K562 (cell line): ENCODE measurements around the gene ACTN2. TPM values are rescaled to one million over a fixed set of nuclear protein-coding genes. Genes with fewer than 3 reads are reported as not detected.

Experiments used
- ATAC-seq: fragments of 200-7000 bp; cut with Tn5 transposase; 3 replicates; pipeline ENCODE4 v1.9.1; 2020; ENCODE audit warnings: moderate library complexity
- BruUV-seq: library from RNA; stranded (reverse); fragments of 400-500 nt; replicated peaks from 2 replicates; lab custom pipeline; 2021; lab: Mats Ljungman, UMichigan
- CTCF ChIA-PET: fragments of 300-600 bp; formaldehyde crosslinking; extraction: SDS; loops from one replicate; lab custom pipeline; 2021; ENCODE audit warnings: low intra/inter-chr PET ratio; lab: Yijun Ruan, JAX
- POLR2A ChIA-PET: fragments of 300-600, 350-650 bp; sonication (Branson Sonifier 250); formaldehyde crosslinking; extraction: SDS; loops from one replicate; lab custom pipeline; 2021; ENCODE audit warnings: antibody characterized with exemption, inconsistent platforms; lab: Yijun Ruan, JAX
- DNase-seq, 4 experiments: peaks; one replicate each; pipeline versions ENCODE4 v3.0.0 to v3.0.0-alpha.2; 2011 to 2018; ENCODE audit warnings: low spot score in 3 of 4, mixed read lengths in 3 of 4; ENCODE audit errors: extremely low read depth in 1 of 4
- FAIRE-seq: peaks from 2 replicates; lab custom pipeline; 2011; peaks lifted over from hg19 to GRCh38; lab: Jason Lieb, UNC
- H2AFZ ChIP-seq: 2 replicates; pipeline ENCODE4 v1.6.0; 2011; ENCODE audit warnings: low read depth, low read length, control low read depth, inconsistent platforms
- H3K27ac ChIP-seq: fragments of 200-600 bp; 3 replicates; pipeline ENCODE4 v1.8.0; 2011; ENCODE audit warnings: low read depth, mild to moderate bottlenecking, control low read depth, inconsistent platforms, low read length, moderate library complexity, mixed read lengths; ENCODE audit errors: extremely low read depth
- H3K27me3 ChIP-seq, 2 experiments: fragments of 300-600 bp in 1 of 2; 2 replicates in 1 of 2; 3 replicates in 1 of 2; pipeline versions ENCODE4 v1.6.0 to v1.8.0; 2011; ENCODE audit warnings: inconsistent platforms in 2 of 2, low read length in 2 of 2, mild to moderate bottlenecking in 1 of 2, mixed read lengths in 1 of 2, moderate library complexity in 1 of 2; ENCODE audit not compliant: control insufficient read depth in 2 of 2, insufficient read depth in 2 of 2
- H3K36me3 ChIP-seq: fragments of 300-600 bp; 3 replicates; pipeline ENCODE4 v1.8.0; 2011; ENCODE audit warnings: mild to moderate bottlenecking, low read length, inconsistent platforms; ENCODE audit not compliant: control insufficient read depth, insufficient read depth
- H3K4me1 ChIP-seq, 2 experiments: fragments of 200-600 bp in 1 of 2; replicated peaks in 1 of 2; 2 replicates in 1 of 2; 3 replicates in 1 of 2; pipeline versions ENCODE4 v1.5.1 to v1.8.0; 2011; ENCODE audit warnings: inconsistent platforms in 2 of 2, low read length in 2 of 2, mild to moderate bottlenecking in 1 of 2, mixed read lengths in 1 of 2, moderate library complexity in 1 of 2; ENCODE audit not compliant: control insufficient read depth in 2 of 2, insufficient read depth in 2 of 2
- H3K4me2 ChIP-seq: 2 replicates; pipeline ENCODE4 v1.6.1; 2011; ENCODE audit warnings: low read length, control low read depth, inconsistent platforms, mixed read lengths; ENCODE audit not compliant: insufficient read depth
- H3K4me3 ChIP-seq: fragments of 200-600 bp; sonication (generic), shearing (Covaris generic); 2 replicates; pipeline ENCODE4 v1.5.1; 2016; ENCODE audit warnings: control low read depth, inconsistent platforms
- H3K79me2 ChIP-seq: fragments of 200-600 bp; 3 replicates; pipeline ENCODE4 v1.8.0; 2011; ENCODE audit warnings: low read length, inconsistent platforms; ENCODE audit not compliant: control insufficient read depth, insufficient read depth
- H3K9ac ChIP-seq, 2 experiments: 2 replicates each; pipeline versions ENCODE4 v1.6.0 to v1.6.1; 2011; ENCODE audit warnings: low read depth in 2 of 2, low read length in 2 of 2, control low read depth in 1 of 2, inconsistent platforms in 1 of 2, mild to moderate bottlenecking in 1 of 2, mixed read lengths in 1 of 2; ENCODE audit not compliant: insufficient read depth in 1 of 2
- H3K9me1 ChIP-seq: one replicate; pipeline ENCODE4 v1.6.0; 2011; ENCODE audit warnings: inconsistent platforms, mild to moderate bottlenecking, low read length, moderate library complexity; ENCODE audit not compliant: control insufficient read depth, insufficient read depth
- H3K9me3 ChIP-seq: replicated peaks from 2 replicates; pipeline ENCODE4 v1.5.1; 2011; ENCODE audit warnings: low read depth, low read length, inconsistent platforms; ENCODE audit not compliant: control insufficient read depth, insufficient read depth
- H4K20me1 ChIP-seq: replicated peaks from 2 replicates; pipeline ENCODE4 v1.6.1; 2011; ENCODE audit warnings: low read length, inconsistent platforms, mixed read lengths; ENCODE audit not compliant: control insufficient read depth, insufficient read depth
- BCLAF1 ChIP-seq, 2 experiments: fragments of 450-650 bp in 1 of 2; IDR thresholded peaks; 2 replicates each; pipeline ENCODE4 v1.6.1; 2011 to 2017; ENCODE audit warnings: low read depth in 2 of 2, antibody characterized with exemption in 1 of 2, borderline replicate concordance in 1 of 2, low read length in 1 of 2, mild to moderate bottlenecking in 1 of 2, mixed read lengths in 1 of 2; ENCODE audit not compliant: control insufficient read depth in 1 of 2
- CAMTA2 ChIP-seq: fragments of 250-450 bp; sonication (Bioruptor Pico); conservative IDR thresholded peaks from 2 replicates; pipeline ENCODE4 v1.5.1; 2022
- CBX3 ChIP-seq, 2 experiments: IDR thresholded peaks; 1 replicate in 1 of 2; 2 replicates in 1 of 2; pipeline ENCODE4 v1.6.1; 2012; ENCODE audit warnings: inconsistent platforms in 2 of 2, low read length in 2 of 2, borderline replicate concordance in 1 of 2, control low read depth in 1 of 2
- CGGBP1 ChIP-seq: fragments of 250-450 bp; sonication (Bioruptor Pico); IDR thresholded peaks from 2 replicates; pipeline ENCODE4 v1.9.0; 2021; ENCODE audit warnings: mild to moderate bottlenecking
- CHD2 ChIP-seq: IDR thresholded peaks from 2 replicates; pipeline ENCODE4 v1.6.1; 2011; ENCODE audit warnings: low read depth, low read length
- GABPA ChIP-seq: fragments of 200-800 bp; sonication (Bioruptor generic); conservative IDR thresholded peaks from 2 replicates; pipeline ENCODE4 v1.6.1; 2016; ENCODE audit warnings: low read depth, missing genetic modification characterization, missing compliant biosample characterization
- HMG20A ChIP-seq: fragments of 450-650 bp; formaldehyde crosslinking; conservative IDR thresholded peaks from 2 replicates; pipeline ENCODE4 v1.4.0; 2020; ENCODE audit warnings: mild to moderate bottlenecking, mixed read lengths
- KDM4B ChIP-seq, 2 experiments: fragments of 450-650 bp in 1 of 2; sonication (generic) in 1 of 2; IDR thresholded peaks; 2 replicates each; pipeline ENCODE4 v1.6.1; 2016 to 2017; ENCODE audit warnings: borderline replicate concordance in 2 of 2, antibody characterized with exemption in 1 of 2, low read depth in 1 of 2, mild to moderate bottlenecking in 1 of 2
- NCOA4 ChIP-seq: fragments of 450-650 bp; IDR thresholded peaks from 2 replicates; pipeline ENCODE4 v1.6.1; 2018; ENCODE audit warnings: mild to moderate bottlenecking; ENCODE audit not compliant: partially characterized antibody
- NFXL1 ChIP-seq: fragments of 450-650 bp; formaldehyde crosslinking; IDR thresholded peaks from 2 replicates; pipeline ENCODE4 v1.4.0; 2021; ENCODE audit warnings: mild to moderate bottlenecking
- PKNOX1 ChIP-seq: fragments of 450-650 bp; IDR thresholded peaks from 2 replicates; pipeline ENCODE4 v1.6.1; 2016
- RBM14 ChIP-seq: fragments of 200-400 bp; formaldehyde crosslinking; IDR thresholded peaks from 2 replicates; pipeline ENCODE4 v1.6.1; 2018; ENCODE audit warnings: low read depth, mild to moderate bottlenecking, low read length, moderate library complexity, borderline replicate concordance; ENCODE audit not compliant: insufficient read depth
- SIN3B ChIP-seq: fragments of 450-650 bp; IDR thresholded peaks from 2 replicates; pipeline ENCODE4 v1.6.1; 2017; ENCODE audit warnings: low read depth, mild to moderate bottlenecking, moderate library complexity
- WGBS: fragments of 100-300 bp; shearing (Covaris generic); methylation state at CpG from one replicate; pipeline ENCODE4 v1.1.6; 2016; ENCODE audit warnings: low coverage, mixed read lengths; ENCODE audit not compliant: insufficient coverage; ENCODE audit errors: missing lambda C conversion rate; 5-methylcytosine and 5-hydroxymethylcytosine counted together
- in situ Hi-C: fragments of 300-500 bp; cut with MboI; formaldehyde crosslinking; loops from 4 replicates; pipeline ENCODE4 v1.15.0; 2018; ENCODE audit warnings: inconsistent platforms, mixed read lengths
- intact Hi-C: fragments of 100-400 bp; cut with micrococcal nuclease; formaldehyde crosslinking; loops from 2 replicates; pipeline ENCODE4 v1.14.2; 2022
- polyA plus RNA-seq, 8 experiments: library from polyadenylated mRNA; depleted of rRNA in 4 of 8; stranded (reverse) in 5 of 8; unstranded in 3 of 8; fragments of >200 nt; fragmentation: Nextera tagmentation in 2 of 8; fragmentation: Illumina TruSeq in 1 of 8; extraction: Ambion mirVana in 2 of 8; extraction: Trizol in 1 of 8; gene quantifications; 2 replicates each; pipeline versions ENCODE4 v1.2.1 to v1.2.3, GENCODE V29; 2011 to 2014; ENCODE audit warnings: inconsistent platforms in 1 of 8, missing spikeins in 1 of 8
- total RNA-seq, 7 experiments: library from RNA; depleted of rRNA in 6 of 7; stranded (reverse); fragments of >200 nt in 6 of 7; fragmentation: Illumina TruSeq in 2 of 7; extraction: Trizol in 2 of 7; gene quantifications; 2 replicates each; pipeline versions ENCODE4 v1.2.1 to v1.2.3, GENCODE V29; 2011 to 2021; ENCODE audit warnings: low replicate concordance in 1 of 7

Gene ACTN2
- total and polyA plus RNA-seq, 9 of the 15 experiments (the other 6 are each of a cell fraction or from before 2014, with no cell fraction given), result 0.18 to 0.94 (median 0.42) TPM

GRCh38 chr1:236681219-236681618 is 5.1 kb upstream of the ACTN2 start (continued):
- TF ChIP-seq PKNOX1, result no peak
- no peak for TF ChIP-seq CAMTA2
- TF ChIP-seq CGGBP1, result no peak

GRCh38 chr1:236685205-236685916 is 938 bp upstream of the ACTN2 start:
- DNase-seq (no peak), FAIRE-seq (no peak), ATAC-seq (no peak)
- ChIA-PET CTCF (no interaction called here), POLR2A (interaction anchor here (0.8 kb wide), 1 partner anchor 9 kb away, joined by 3 read pairs; no protein-coding TSS in a partner anchor)
- in situ Hi-C loops (no loop called here), intact Hi-C loops (no loop called here)
- H3K9ac ChIP-seq, result no peak overlapping the region; a peak in 2 of 4 replicates
- peaks cover 11 to 12% of the 10 kb centered on the region in 2 experiments for H3K4me1 ChIP-seq
- WGBS, result 27% methylated on average over 11 of the region's 12 CpGs
- no peaks in the 10 kb centered on the region for H3K79me2 ChIP-seq
- no peaks in the 10 kb centered on the region for H3K36me3 ChIP-seq
- no peaks in the 10 kb centered on the region for H3K9me3 ChIP-seq
- peak overlapping the region; percentile 86 for H2AFZ ChIP-seq
- peaks cover 14 to 17% of the 10 kb centered on the region in 2 experiments for H3K27me3 ChIP-seq
- H3K4me2 ChIP-seq, result no peak overlapping the region
- no peaks in the 10 kb centered on the region for H3K9me1 ChIP-seq
- H3K4me3 ChIP-seq, result no peak overlapping the region
- BruUV-seq, result no TSS peak
- no peaks in the 10 kb centered on the region for H4K20me1 ChIP-seq
- no peak overlapping the region for H3K27ac ChIP-seq
- TF ChIP-seq GABPA (tag) (no peak), RBM14 (no peak), SIN3B (no peak), NCOA4 (peak; percentile 3), NFXL1 (no peak), KDM4B (IDR thresholded peaks at IDR 0.05; ENCODE audit: borderline replicate concordance in 2 of 2, low read depth in 1 of 2) (no peak), CHD2 (no peak), HMG20A (CRISPR knock-in tag) (no peak), BCLAF1 (IDR thresholded peaks at IDR 0.05; ENCODE audit: borderline replicate concordance in 1 of 2, control insufficient read depth in 1 of 2, low read depth in 2 of 2, low read length in 1 of 2) (peak in 1 of 2 experiments; percentile 56; a peak in 1 of 4 replicates), CBX3 (IDR thresholded peaks at IDR 0.05; ENCODE audit: borderline replicate concordance in 1 of 2, low read length in 2 of 2) (no peak)
